Measurements from ENCODE around the gene SIVA1.

Gene SIVA1

GRCh38 chr14:104712881-104713734 lies 39.8 kb upstream of the SIVA1 start:
- DNase-seq (ENCODE audit: low read depth): no peak
- no peaks in the 10 kb centered on the region for H3K27me3 ChIP-seq (replicated peaks; ENCODE audit: control insufficient read depth, insufficient read depth, low read length)
- no peak overlapping the region for H3K4me3 ChIP-seq (ENCODE audit: low read length)
- no peak overlapping the region for H3K9ac ChIP-seq (ENCODE audit: low read length)
- H3K4me1 ChIP-seq (ENCODE audit: control insufficient read depth, insufficient read depth, low read length): no peaks in the 10 kb centered on the region
- H3K9me3 ChIP-seq (ENCODE audit: control insufficient read depth, low read length): no peaks in the 10 kb centered on the region
- H3K36me3 ChIP-seq (ENCODE audit: control insufficient read depth, insufficient read depth, low read length, severe bottlenecking): peaks cover 76% of the 10 kb centered on the region

- H3K4me3 ChIP-seq (ENCODE audit: low read length): no peak overlapping the region
- H3K9ac ChIP-seq (ENCODE audit: low read length): no peak overlapping the region
- H3K4me1 ChIP-seq (ENCODE audit: control insufficient read depth, insufficient read depth, low read length): no peaks in the 10 kb centered on the region
- H3K36me3 ChIP-seq (ENCODE audit: control insufficient read depth, insufficient read depth, low read length, severe bottlenecking): peaks cover 79% of the 10 kb centered on the region
- no peaks in the 10 kb centered on the region for H3K9me3 ChIP-seq (ENCODE audit: control insufficient read depth, low read length)
- DNase-seq (ENCODE audit: low read depth): no peak
- H3K27me3 ChIP-seq (replicated peaks; ENCODE audit: control insufficient read depth, insufficient read depth, low read length): no peaks in the 10 kb centered on the region
Observed at GRCh38 chr14:104714066-104714465, 38.9 kb upstream of the SIVA1 start.

GRCh38 chr14:104714681-104715080 lies 38.3 kb upstream of the SIVA1 start:
- Histone ChIP-seq H3K36me3 (ENCODE audit: control insufficient read depth, insufficient read depth, low read length, severe bottlenecking) (peaks cover 82% of the 10 kb centered on the region), H3K4me3 (ENCODE audit: low read length) (no peak overlapping the region), H3K4me1 (ENCODE audit: control insufficient read depth, insufficient read depth, low read length) (no peaks in the 10 kb centered on the region), H3K9ac (ENCODE audit: low read length) (no peak overlapping the region), H3K9me3 (ENCODE audit: control insufficient read depth, low read length) (no peaks in the 10 kb centered on the region), H3K27me3 (replicated peaks; ENCODE audit: control insufficient read depth, insufficient read depth, low read length) (no peaks in the 10 kb centered on the region)
- DNase-seq (ENCODE audit: low read depth): no peak

GRCh38 chr14:104715416-104715815 lies 37.5 kb upstream of the SIVA1 start:
- no peaks in the 10 kb centered on the region for H3K4me1 ChIP-seq (ENCODE audit: control insufficient read depth, insufficient read depth, low read length)
- peaks cover 80% of the 10 kb centered on the region for H3K36me3 ChIP-seq (ENCODE audit: control insufficient read depth, insufficient read depth, low read length, severe bottlenecking)
- no peak overlapping the region for H3K9ac ChIP-seq (ENCODE audit: low read length)
- DNase-seq (ENCODE audit: low read depth): no peak
- H3K9me3 ChIP-seq (ENCODE audit: control insufficient read depth, low read length): no peaks in the 10 kb centered on the region
- no peak overlapping the region for H3K4me3 ChIP-seq (ENCODE audit: low read length)
- no peaks in the 10 kb centered on the region for H3K27me3 ChIP-seq (replicated peaks; ENCODE audit: control insufficient read depth, insufficient read depth, low read length)

- no peaks in the 10 kb centered on the region for H3K9me3 ChIP-seq (ENCODE audit: control insufficient read depth, low read length)
- H3K27me3 ChIP-seq (replicated peaks; ENCODE audit: control insufficient read depth, insufficient read depth, low read length): no peaks in the 10 kb centered on the region
Observed at GRCh38 chr14:104715871-104716270, 37.1 kb upstream of the SIVA1 start.

GRCh38 chr14:104717137-104717536 lies 35.8 kb upstream of the SIVA1 start:
- DNase-seq (ENCODE audit: low read depth): no peak

More at GRCh38 chr14:104715871-104716270, 37.1 kb upstream of the SIVA1 start:
- Histone ChIP-seq H3K36me3 (ENCODE audit: control insufficient read depth, insufficient read depth, low read length, severe bottlenecking) (peaks cover 75% of the 10 kb centered on the region), H3K4me3 (ENCODE audit: low read length) (no peak overlapping the region), H3K4me1 (ENCODE audit: control insufficient read depth, insufficient read depth, low read length) (no peaks in the 10 kb centered on the region), H3K9ac (ENCODE audit: low read length) (no peak overlapping the region)
- no peak for DNase-seq (ENCODE audit: low read depth)

GRCh38 chr14:104717646-104718045 lies 35.3 kb upstream of the SIVA1 start:
- Histone ChIP-seq H3K9ac (ENCODE audit: low read length) (no peak overlapping the region), H3K36me3 (ENCODE audit: control insufficient read depth, insufficient read depth, low read length, severe bottlenecking) (peaks cover 62% of the 10 kb centered on the region), H3K4me1 (ENCODE audit: control insufficient read depth, insufficient read depth, low read length) (peaks cover 12% of the 10 kb centered on the region), H3K4me3 (ENCODE audit: low read length) (no peak overlapping the region), H3K9me3 (ENCODE audit: control insufficient read depth, low read length) (no peaks in the 10 kb centered on the region), H3K27me3 (replicated peaks; ENCODE audit: control insufficient read depth, insufficient read depth, low read length) (no peaks in the 10 kb centered on the region)
- no peak for DNase-seq (ENCODE audit: low read depth)

More at GRCh38 chr14:104717137-104717536, 35.8 kb upstream of the SIVA1 start:
- no peaks in the 10 kb centered on the region for H3K27me3 ChIP-seq (replicated peaks; ENCODE audit: control insufficient read depth, insufficient read depth, low read length)
- peaks cover 67% of the 10 kb centered on the region for H3K36me3 ChIP-seq (ENCODE audit: control insufficient read depth, insufficient read depth, low read length, severe bottlenecking)
- H3K4me1 ChIP-seq (ENCODE audit: control insufficient read depth, insufficient read depth, low read length): peaks cover 7% of the 10 kb centered on the region
- H3K9me3 ChIP-seq (ENCODE audit: control insufficient read depth, low read length): no peaks in the 10 kb centered on the region
- no peak overlapping the region for H3K4me3 ChIP-seq (ENCODE audit: low read length)
- H3K9ac ChIP-seq (ENCODE audit: low read length): no peak overlapping the region

GRCh38 chr14:104718147-104718546 lies 34.8 kb upstream of the SIVA1 start:
- Histone ChIP-seq H3K36me3 (ENCODE audit: control insufficient read depth, insufficient read depth, low read length, severe bottlenecking) (peaks cover 57% of the 10 kb centered on the region), H3K4me3 (ENCODE audit: low read length) (no peak overlapping the region), H3K9ac (ENCODE audit: low read length) (no peak overlapping the region), H3K4me1 (ENCODE audit: control insufficient read depth, insufficient read depth, low read length) (peaks cover 17% of the 10 kb centered on the region), H3K27me3 (replicated peaks; ENCODE audit: control insufficient read depth, insufficient read depth, low read length) (no peaks in the 10 kb centered on the region), H3K9me3 (ENCODE audit: control insufficient read depth, low read length) (no peaks in the 10 kb centered on the region)
- no peak for DNase-seq (ENCODE audit: low read depth)

- DNase-seq (ENCODE audit: low read depth): no peak
- no peaks in the 10 kb centered on the region for H3K27me3 ChIP-seq (replicated peaks; ENCODE audit: control insufficient read depth, insufficient read depth, low read length)
- peaks cover 24% of the 10 kb centered on the region for H3K4me1 ChIP-seq (ENCODE audit: control insufficient read depth, insufficient read depth, low read length)
- H3K9ac ChIP-seq (ENCODE audit: low read length): no peak overlapping the region
- H3K4me3 ChIP-seq (ENCODE audit: low read length): no peak overlapping the region
- peaks cover 49% of the 10 kb centered on the region for H3K36me3 ChIP-seq (ENCODE audit: control insufficient read depth, insufficient read depth, low read length, severe bottlenecking)
- no peaks in the 10 kb centered on the region for H3K9me3 ChIP-seq (ENCODE audit: control insufficient read depth, low read length)
Observed at GRCh38 chr14:104718871-104719270, 34.1 kb upstream of the SIVA1 start.

GRCh38 chr14:104719343-104719742 lies 33.6 kb upstream of the SIVA1 start:
- DNase-seq (ENCODE audit: low read depth): no peak
- Histone ChIP-seq H3K4me3 (ENCODE audit: low read length) (no peak overlapping the region), H3K4me1 (ENCODE audit: control insufficient read depth, insufficient read depth, low read length) (peaks cover 24% of the 10 kb centered on the region), H3K27me3 (replicated peaks; ENCODE audit: control insufficient read depth, insufficient read depth, low read length) (no peaks in the 10 kb centered on the region), H3K9me3 (ENCODE audit: control insufficient read depth, low read length) (no peaks in the 10 kb centered on the region), H3K36me3 (ENCODE audit: control insufficient read depth, insufficient read depth, low read length, severe bottlenecking) (peaks cover 45% of the 10 kb centered on the region), H3K9ac (ENCODE audit: low read length) (no peak overlapping the region)

GRCh38 chr14:104721505-104722431 lies 31.2 kb upstream of the SIVA1 start:
- Histone ChIP-seq H3K4me1 (ENCODE audit: control insufficient read depth, insufficient read depth, low read length) (peaks cover 40% of the 10 kb centered on the region), H3K9me3 (ENCODE audit: control insufficient read depth, low read length) (no peaks in the 10 kb centered on the region), H3K9ac (ENCODE audit: low read length) (no peak overlapping the region), H3K36me3 (ENCODE audit: control insufficient read depth, insufficient read depth, low read length, severe bottlenecking) (peaks cover 24% of the 10 kb centered on the region), H3K27me3 (replicated peaks; ENCODE audit: control insufficient read depth, insufficient read depth, low read length) (no peaks in the 10 kb centered on the region), H3K4me3 (ENCODE audit: low read length) (no peak overlapping the region)
- DNase-seq (ENCODE audit: low read depth): no peak
